Measurements from ENCODE around the gene PICALM.
A peak's percentile ranks its signal among the peaks of the same experiment; 100 is the strongest.
"Not testable (repeated sequence)": the region's sequence is repeated elsewhere in the genome, so short reads cannot be mapped to it uniquely, and the experiment has no call there.

The PICALM gene, protein sequence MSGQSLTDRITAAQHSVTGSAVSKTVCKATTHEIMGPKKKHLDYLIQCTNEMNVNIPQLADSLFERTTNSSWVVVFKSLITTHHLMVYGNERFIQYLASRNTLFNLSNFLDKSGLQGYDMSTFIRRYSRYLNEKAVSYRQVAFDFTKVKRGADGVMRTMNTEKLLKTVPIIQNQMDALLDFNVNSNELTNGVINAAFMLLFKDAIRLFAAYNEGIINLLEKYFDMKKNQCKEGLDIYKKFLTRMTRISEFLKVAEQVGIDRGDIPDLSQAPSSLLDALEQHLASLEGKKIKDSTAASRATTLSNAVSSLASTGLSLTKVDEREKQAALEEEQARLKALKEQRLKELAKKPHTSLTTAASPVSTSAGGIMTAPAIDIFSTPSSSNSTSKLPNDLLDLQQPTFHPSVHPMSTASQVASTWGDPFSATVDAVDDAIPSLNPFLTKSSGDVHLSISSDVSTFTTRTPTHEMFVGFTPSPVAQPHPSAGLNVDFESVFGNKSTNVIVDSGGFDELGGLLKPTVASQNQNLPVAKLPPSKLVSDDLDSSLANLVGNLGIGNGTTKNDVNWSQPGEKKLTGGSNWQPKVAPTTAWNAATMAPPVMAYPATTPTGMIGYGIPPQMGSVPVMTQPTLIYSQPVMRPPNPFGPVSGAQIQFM

GRCh38 chr11:86068951-86069407 lies at the start of gene PICALM:
Gene PICALM, minus strand, starts transcription at chr11:86069084. Its CDS starts 304 bp downstream, at chr11:86068780.
- H3K4me3 Mint-ChIP-seq: peak within 1 kb of the TSS; percentile 97
- intact Hi-C loops (cut with micrococcal nuclease): loop anchor here (1.0 to 5.0 kb wide), 2 partner anchors 70 to 133 kb away; no protein-coding TSS in a partner anchor
- peaks cover 37% of the 10 kb centered on the region for H3K4me1 Mint-ChIP-seq (ENCODE audit: low read depth)
- H3K27ac Mint-ChIP-seq: peak within 1 kb of the TSS; percentile 99
- no peaks in the 10 kb centered on the region for H3K27me3 Mint-ChIP-seq
- H3K9me3 Mint-ChIP-seq: no peaks in the 10 kb centered on the region
- peaks cover 36% of the 10 kb centered on the region for H3K36me3 Mint-ChIP-seq (ENCODE audit: low read depth)

DNA sequence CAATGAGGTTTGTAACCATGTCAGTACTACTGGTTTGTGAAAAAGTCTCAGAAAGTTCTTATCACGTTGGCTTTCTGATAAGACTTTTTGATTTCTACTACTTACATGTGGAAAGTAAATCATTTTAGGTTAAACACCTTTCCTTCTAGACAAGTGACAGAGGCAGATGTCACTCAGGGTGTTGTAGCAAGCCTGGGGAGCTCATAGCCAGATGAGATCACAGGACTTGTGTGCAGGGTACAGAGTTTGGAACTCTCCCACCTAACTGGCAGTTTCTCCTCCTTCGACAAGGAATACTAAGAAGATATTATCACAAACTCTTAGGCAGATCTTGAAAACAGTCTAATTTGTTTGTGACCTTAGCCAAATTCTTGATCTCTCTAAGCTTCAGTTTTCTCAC lies 49.4 kb upstream of the PICALM start:
- no peaks in the 10 kb centered on the region for H3K36me3 Mint-ChIP-seq (ENCODE audit: low read depth)
- H3K27me3 Mint-ChIP-seq: no peaks in the 10 kb centered on the region
- H3K27ac Mint-ChIP-seq: no peak overlapping the region
- intact Hi-C loops (cut with micrococcal nuclease): no loop called here
- no peak overlapping the region for H3K4me3 Mint-ChIP-seq
- H3K9me3 Mint-ChIP-seq: no peaks in the 10 kb centered on the region
- peaks cover 38% of the 10 kb centered on the region for H3K4me1 Mint-ChIP-seq (ENCODE audit: low read depth)

- no peaks in the 10 kb centered on the region for H3K36me3 Mint-ChIP-seq (ENCODE audit: low read depth)
- H3K27me3 Mint-ChIP-seq: no peaks in the 10 kb centered on the region
- H3K4me3 Mint-ChIP-seq: no peak overlapping the region
- peaks cover 36% of the 10 kb centered on the region for H3K4me1 Mint-ChIP-seq (ENCODE audit: low read depth)
- no peak overlapping the region for H3K27ac Mint-ChIP-seq
- H3K9me3 Mint-ChIP-seq: no peaks in the 10 kb centered on the region
- intact Hi-C loops (cut with micrococcal nuclease): no loop called here
Observed at GRCh38 chr11:86117712-86118063, 48.8 kb upstream of the PICALM start.

DNA sequence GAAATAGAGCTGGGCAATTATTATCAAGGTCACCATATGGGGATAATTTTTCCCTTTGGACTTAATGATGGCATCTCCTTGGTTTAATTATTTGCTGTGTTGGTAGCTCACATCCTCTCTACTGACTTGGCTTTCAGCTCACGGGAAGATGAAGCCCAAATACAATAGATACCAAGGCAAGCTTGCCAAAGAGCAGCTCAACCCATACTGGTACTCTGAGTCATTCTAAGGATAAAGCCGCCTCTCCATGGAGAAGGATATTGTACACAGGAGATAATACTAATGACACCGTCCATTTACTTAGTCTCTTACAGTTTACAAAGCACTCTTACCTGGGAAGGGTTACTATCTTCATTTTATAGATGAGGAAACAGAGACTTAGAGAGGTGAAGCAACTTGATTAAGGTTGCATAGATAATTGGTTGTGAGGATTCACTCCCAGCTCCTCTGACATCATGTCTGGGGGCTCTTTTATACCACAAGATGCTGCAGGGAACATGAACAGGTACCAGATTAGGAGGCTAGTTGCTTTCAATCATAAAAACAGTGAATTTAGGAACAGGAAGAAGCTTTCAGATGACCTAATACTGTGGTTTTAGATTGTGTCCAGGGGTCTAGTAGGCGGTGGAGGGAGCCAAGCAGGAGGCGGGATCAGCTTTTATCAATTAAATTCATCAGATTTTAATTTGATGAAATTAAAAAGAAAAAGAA lies 48.3 kb upstream of the PICALM start:
- intact Hi-C loops (cut with micrococcal nuclease): no loop called here
- no peak overlapping the region for H3K27ac Mint-ChIP-seq
- no peak overlapping the region for H3K4me3 Mint-ChIP-seq
- no peaks in the 10 kb centered on the region for H3K27me3 Mint-ChIP-seq
- peaks cover 32% of the 10 kb centered on the region for H3K4me1 Mint-ChIP-seq (ENCODE audit: low read depth)
- H3K36me3 Mint-ChIP-seq (ENCODE audit: low read depth): no peaks in the 10 kb centered on the region
- no peaks in the 10 kb centered on the region for H3K9me3 Mint-ChIP-seq

DNA sequence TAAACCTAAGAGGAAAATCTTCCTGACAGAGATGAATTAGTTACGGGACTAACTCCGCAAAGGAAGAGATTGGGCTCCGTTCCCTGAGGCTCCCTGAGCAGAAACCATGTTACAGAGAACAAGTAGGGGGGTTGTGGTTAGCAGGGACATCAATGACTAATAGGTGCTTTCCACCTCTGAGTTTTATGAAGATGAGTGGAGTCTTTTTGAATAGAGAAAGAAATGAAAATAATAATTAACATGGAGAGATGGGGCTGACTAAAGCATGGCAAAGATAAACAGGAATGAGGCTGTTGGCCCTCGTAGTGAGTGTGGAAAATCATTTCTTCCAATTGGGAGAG lies 47.5 kb upstream of the PICALM start:
- Mint-ChIP-seq H3K4me3 (no peak overlapping the region), H3K4me1 (ENCODE audit: low read depth) (peaks cover 32% of the 10 kb centered on the region), H3K27me3 (no peaks in the 10 kb centered on the region), H3K27ac (peak overlapping the region; percentile 39), H3K36me3 (ENCODE audit: low read depth) (no peaks in the 10 kb centered on the region), H3K9me3 (no peaks in the 10 kb centered on the region)
- intact Hi-C loops (cut with micrococcal nuclease): no loop called here

- intact Hi-C loops (cut with micrococcal nuclease): no loop called here
- H3K4me3 Mint-ChIP-seq: no peak overlapping the region
- H3K27me3 Mint-ChIP-seq: no peaks in the 10 kb centered on the region
- H3K4me1 Mint-ChIP-seq (ENCODE audit: low read depth): peaks cover 32% of the 10 kb centered on the region
- no peaks in the 10 kb centered on the region for H3K36me3 Mint-ChIP-seq (ENCODE audit: low read depth)
- peak overlapping the region; percentile 39 for H3K27ac Mint-ChIP-seq
- no peaks in the 10 kb centered on the region for H3K9me3 Mint-ChIP-seq
Observed at GRCh38 chr11:86115542-86116385, 46.9 kb upstream of the PICALM start.

DNA sequence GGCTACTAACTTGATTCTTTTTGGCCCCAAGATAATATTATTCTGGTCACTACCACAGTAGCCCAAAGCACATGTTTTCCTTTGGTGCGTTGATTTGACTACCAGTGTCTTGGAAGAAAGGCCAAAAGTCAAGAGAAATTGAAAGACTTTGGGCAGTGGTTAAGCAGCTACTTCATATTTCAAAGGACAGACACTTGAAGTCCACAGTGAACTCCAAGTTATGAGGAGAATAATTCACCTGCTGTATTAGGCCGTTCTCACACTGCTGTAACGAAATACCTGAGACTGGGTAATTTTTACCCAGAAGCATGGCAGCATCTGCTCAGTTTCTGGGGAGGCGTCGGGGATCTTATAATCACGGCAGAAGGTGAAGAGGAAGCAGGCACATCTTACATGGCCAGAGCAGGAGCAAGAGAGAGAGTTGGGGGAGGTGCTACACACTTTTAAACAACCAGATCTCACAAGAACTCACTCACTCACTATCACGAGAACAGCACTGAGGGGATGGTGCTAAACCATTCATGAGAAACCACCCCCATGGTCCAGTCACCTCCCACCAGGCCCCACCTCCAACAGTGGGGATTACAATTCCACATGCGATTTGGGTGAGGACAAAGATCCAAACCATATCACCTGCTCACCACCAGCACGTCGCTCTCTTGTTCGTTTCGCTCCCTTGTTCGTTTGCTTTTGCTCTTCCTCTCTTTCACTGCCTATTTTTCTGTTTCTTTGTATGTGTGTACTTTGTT lies 40.2 kb upstream of the PICALM start:
- no peak overlapping the region for H3K27ac Mint-ChIP-seq
- H3K27me3 Mint-ChIP-seq: no peaks in the 10 kb centered on the region
- intact Hi-C loops (cut with micrococcal nuclease): loop anchor here (5.0 kb wide), 1 partner anchor 37 kb away; no protein-coding TSS in a partner anchor
- H3K36me3 Mint-ChIP-seq (ENCODE audit: low read depth): no peaks in the 10 kb centered on the region
- H3K9me3 Mint-ChIP-seq: no peaks in the 10 kb centered on the region
- no peak overlapping the region for H3K4me3 Mint-ChIP-seq
- peaks cover 18% of the 10 kb centered on the region for H3K4me1 Mint-ChIP-seq (ENCODE audit: low read depth)

DNA sequence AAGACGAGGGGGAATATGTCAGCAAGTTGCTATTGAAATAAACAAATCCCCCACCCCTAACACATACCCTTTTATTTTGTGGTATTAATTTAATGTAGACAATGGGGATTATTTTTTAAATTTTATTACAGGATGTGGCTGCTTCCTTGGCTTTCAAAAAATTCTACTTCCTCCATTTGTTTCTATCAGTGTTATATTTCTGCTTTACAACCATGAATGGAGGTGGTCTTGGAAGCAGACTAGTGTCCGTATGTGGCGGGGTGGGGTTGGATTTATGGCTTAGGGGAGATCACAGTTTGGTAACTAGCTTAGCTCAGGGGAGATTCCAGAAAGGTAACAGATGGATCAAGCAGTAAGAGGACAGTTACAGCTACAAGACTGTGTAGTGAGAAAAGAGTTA lies 39.3 kb upstream of the PICALM start:
- Mint-ChIP-seq H3K9me3 (no peaks in the 10 kb centered on the region), H3K4me3 (no peak overlapping the region), H3K27ac (peak overlapping the region; percentile 30), H3K4me1 (ENCODE audit: low read depth) (peaks cover 20% of the 10 kb centered on the region), H3K36me3 (ENCODE audit: low read depth) (no peaks in the 10 kb centered on the region), H3K27me3 (no peaks in the 10 kb centered on the region)
- intact Hi-C loops (cut with micrococcal nuclease): loop anchor here (5.0 kb wide), 1 partner anchor 36 kb away; no protein-coding TSS in a partner anchor

DNA sequence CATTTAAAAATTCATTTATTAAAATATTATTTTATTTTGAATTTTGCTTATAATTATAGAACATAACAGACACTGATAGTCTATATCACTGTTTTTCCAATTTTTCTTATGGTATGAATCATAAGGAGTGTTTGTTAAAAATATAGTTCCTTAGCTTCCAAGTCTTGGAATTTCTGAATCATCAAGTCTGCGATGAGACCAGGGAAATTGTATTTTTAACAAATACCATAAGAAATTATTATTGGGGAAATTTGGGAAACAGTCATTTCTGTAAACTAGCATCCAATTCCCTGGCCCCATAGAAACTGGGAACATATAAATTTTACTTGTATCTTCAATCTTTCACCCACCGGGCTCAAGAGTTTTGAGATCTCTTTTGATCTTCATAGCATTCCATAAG lies 38.0 kb upstream of the PICALM start:
- intact Hi-C loops (cut with micrococcal nuclease): loop anchor here (5.0 kb wide), 1 partner anchor 35 kb away; no protein-coding TSS in a partner anchor
- Mint-ChIP-seq H3K4me3 (no peak overlapping the region), H3K4me1 (ENCODE audit: low read depth) (peaks cover 24% of the 10 kb centered on the region), H3K27me3 (no peaks in the 10 kb centered on the region), H3K9me3 (no peaks in the 10 kb centered on the region), H3K27ac (no peak overlapping the region), H3K36me3 (ENCODE audit: low read depth) (no peaks in the 10 kb centered on the region)

- not testable (repeated sequence) for H3K27me3 Mint-ChIP-seq; H3K9me3 Mint-ChIP-seq; H3K36me3 Mint-ChIP-seq (ENCODE audit: low read depth); H3K27ac Mint-ChIP-seq; H3K4me3 Mint-ChIP-seq
- H3K4me1 Mint-ChIP-seq (ENCODE audit: low read depth): peaks cover 26% of the 10 kb centered on the region
- intact Hi-C loops (cut with micrococcal nuclease): loop anchor here (5.0 kb wide), 1 partner anchor 34 kb away; no protein-coding TSS in a partner anchor
Observed at GRCh38 chr11:86106031-86106430, 37.1 kb upstream of the PICALM start.

- not testable (repeated sequence) for H3K9me3 Mint-ChIP-seq; H3K4me3 Mint-ChIP-seq; H3K27ac Mint-ChIP-seq; H3K27me3 Mint-ChIP-seq; H3K36me3 Mint-ChIP-seq (ENCODE audit: low read depth)
- H3K4me1 Mint-ChIP-seq (ENCODE audit: low read depth): peaks cover 26% of the 10 kb centered on the region
- intact Hi-C loops (cut with micrococcal nuclease): loop anchor here (5.0 kb wide), 1 partner anchor 33 kb away; no protein-coding TSS in a partner anchor
Observed at GRCh38 chr11:86105601-86106000, 36.7 kb upstream of the PICALM start.

DNA sequence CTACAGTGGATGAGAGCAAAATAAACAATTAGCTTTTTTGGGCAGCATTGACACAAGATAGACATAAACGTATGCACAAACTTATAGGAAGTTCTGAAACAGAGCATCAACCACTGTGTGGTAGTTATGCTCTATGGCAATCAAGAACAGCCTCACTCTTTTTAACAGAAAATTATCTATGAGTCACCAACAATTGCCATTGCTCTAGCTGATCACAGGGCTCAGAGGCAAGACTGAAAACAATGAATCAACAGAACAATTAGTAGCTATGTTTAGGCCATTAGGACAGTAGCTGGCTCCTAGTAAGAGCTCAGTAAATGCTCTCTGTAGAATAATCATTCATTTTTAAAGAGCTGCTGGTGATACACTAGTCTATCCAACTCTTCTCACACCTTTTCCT lies 34.9 kb upstream of the PICALM start:
- no peak overlapping the region for H3K27ac Mint-ChIP-seq
- no peaks in the 10 kb centered on the region for H3K9me3 Mint-ChIP-seq
- no peaks in the 10 kb centered on the region for H3K27me3 Mint-ChIP-seq
- intact Hi-C loops (cut with micrococcal nuclease): no loop called here
- no peak overlapping the region for H3K4me3 Mint-ChIP-seq
- H3K4me1 Mint-ChIP-seq (ENCODE audit: low read depth): peaks cover 17% of the 10 kb centered on the region
- H3K36me3 Mint-ChIP-seq (ENCODE audit: low read depth): no peaks in the 10 kb centered on the region

DNA sequence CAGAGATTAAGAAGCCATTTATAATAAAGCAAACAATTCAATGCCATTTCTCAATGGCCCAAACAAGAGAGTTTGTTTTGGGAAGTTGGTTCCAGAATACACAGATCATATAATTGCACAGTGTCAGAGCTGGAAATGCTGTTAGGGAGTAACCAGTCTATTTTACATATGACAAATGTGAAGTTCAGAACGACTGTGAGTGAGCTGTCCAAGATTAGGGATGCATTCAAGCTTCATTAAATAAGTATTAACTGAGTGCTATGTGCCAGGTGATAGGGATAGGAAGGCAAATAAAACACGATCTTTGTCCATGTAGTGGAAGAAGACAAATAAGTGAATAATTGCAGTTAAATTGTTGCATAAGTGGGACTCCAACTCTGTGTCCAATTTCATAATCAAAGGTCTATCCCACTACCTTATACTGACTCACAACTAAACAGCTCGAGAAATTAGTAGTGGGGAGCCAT lies 33.1 kb upstream of the PICALM start:
- Mint-ChIP-seq H3K4me1 (ENCODE audit: low read depth) (peaks cover 16% of the 10 kb centered on the region), H3K27ac (no peak overlapping the region), H3K9me3 (no peaks in the 10 kb centered on the region), H3K4me3 (no peak overlapping the region), H3K27me3 (no peaks in the 10 kb centered on the region), H3K36me3 (ENCODE audit: low read depth) (no peaks in the 10 kb centered on the region)
- intact Hi-C loops (cut with micrococcal nuclease): no loop called here

Measured in dendritic cell treated with granulocyte-macrophage colony-stimulating factor and Interleukin-4, amounts not matched to agents 40 ng/mL and 50 ng/mL, for 4 days (primary cell).